CD14-positive monocyte (primary cell): ENCODE measurements around the gene KCTD19. TPM values are rescaled to one million over a fixed set of nuclear protein-coding genes. Genes with fewer than 3 reads are reported as not detected.

Experiments
- DNase-seq, 3 donors: peaks; one replicate each; pipeline ENCODE4 v3.0.0-alpha.2; 2011 to 2022
- H2AFZ ChIP-seq: 2 replicates; pipeline ENCODE4 v1.6.0; 2012; ENCODE audit warnings: mild to moderate bottlenecking, low read depth, low read length, inconsistent platforms; ENCODE audit not compliant: insufficient read depth, poor library complexity, severe bottlenecking
- H3K27ac ChIP-seq, 2 donors: 1 replicate in 1 of 2; 2 replicates in 1 of 2; pipeline ENCODE4 v1.5.1; 2012 to 2013; ENCODE audit warnings: low read length in 2 of 2, control low read depth in 1 of 2, inconsistent platforms in 1 of 2, low read depth in 1 of 2, mild to moderate bottlenecking in 1 of 2
- H3K27me3 ChIP-seq, 2 donors: one replicate each; pipeline versions ENCODE4 v1.6.0 to v1.6.1; 2011 to 2013; ENCODE audit warnings: low read length in 2 of 2; ENCODE audit not compliant: control insufficient read depth in 2 of 2, insufficient read depth in 2 of 2
- H3K36me3 ChIP-seq, 2 donors: replicated peaks in 1 of 2; 1 replicate in 1 of 2; 2 replicates in 1 of 2; pipeline versions ENCODE4 v1.5.1 to v1.6.1; 2012 to 2013; ENCODE audit warnings: low read length in 2 of 2, control low read depth in 1 of 2, inconsistent platforms in 1 of 2, mild to moderate bottlenecking in 1 of 2; ENCODE audit not compliant: insufficient read depth in 2 of 2, control insufficient read depth in 1 of 2
- H3K4me1 ChIP-seq, 2 donors: 1 replicate in 1 of 2; 2 replicates in 1 of 2; pipeline versions ENCODE4 v1.5.1 to v1.6.1; 2012 to 2013; ENCODE audit warnings: low read length in 2 of 2, control low read depth in 1 of 2, inconsistent platforms in 1 of 2, mild to moderate bottlenecking in 1 of 2, moderate library complexity in 1 of 2; ENCODE audit not compliant: insufficient read depth in 2 of 2, control insufficient read depth in 1 of 2
- H3K4me2 ChIP-seq: replicated peaks from 2 replicates; pipeline ENCODE3; 2012; ENCODE audit warnings: low read length, moderate library complexity, mild to moderate bottlenecking; ENCODE audit not compliant: poor library complexity, severe bottlenecking; ENCODE audit errors: extremely low read depth
- H3K4me3 ChIP-seq, 3 experiments: fragments of 200-600 bp in 1 of 3; sonication (generic) in 1 of 3; replicated peaks in 1 of 3; 1 replicate in 2 of 3; 2 replicates in 1 of 3; pipeline ENCODE4 v1.5.1; 2011 to 2013; ENCODE audit warnings: low read length in 3 of 3, mild to moderate bottlenecking in 3 of 3, control low read depth in 2 of 3, low read depth in 2 of 3, inconsistent platforms in 1 of 3, moderate library complexity in 1 of 3
- H3K79me2 ChIP-seq: 2 replicates; pipeline ENCODE4 v1.6.0; 2012; ENCODE audit warnings: mild to moderate bottlenecking, control low read depth, inconsistent platforms, low read length, moderate library complexity; ENCODE audit not compliant: insufficient read depth
- H3K9ac ChIP-seq: 2 replicates; pipeline ENCODE4 v1.6.0; 2017; ENCODE audit warnings: low read length, mild to moderate bottlenecking; ENCODE audit not compliant: insufficient read depth, poor library complexity, severe bottlenecking
- H3K9me3 ChIP-seq, 2 donors: replicated peaks in 1 of 2; 1 replicate in 1 of 2; 2 replicates in 1 of 2; pipeline versions ENCODE4 v1.5.1 to v1.6.1; 2012 to 2013; ENCODE audit warnings: low read length in 2 of 2, control low read depth in 1 of 2; ENCODE audit not compliant: control insufficient read depth in 1 of 2, insufficient read depth in 1 of 2
- H4K20me1 ChIP-seq: 2 replicates; pipeline ENCODE4 v1.6.0; 2012; ENCODE audit warnings: mild to moderate bottlenecking, low read length, control low read depth, moderate library complexity; ENCODE audit not compliant: insufficient read depth
- H3K27ac Mint-ChIP-seq, 7 donors: one replicate each; pipeline ENCODE4 v1.8.0; 2020; ENCODE audit warnings: mild to moderate bottlenecking in 7 of 7, mixed read lengths in 7 of 7, moderate library complexity in 6 of 7, inconsistent platforms in 2 of 7
- H3K27me3 Mint-ChIP-seq, 3 donors: one replicate each; pipeline ENCODE4 v1.8.0; 2021 to 2022; ENCODE audit warnings: low read depth in 3 of 3, mild to moderate bottlenecking in 3 of 3, mixed read lengths in 3 of 3, moderate library complexity in 3 of 3, inconsistent platforms in 1 of 3
- H3K36me3 Mint-ChIP-seq, 2 donors: one replicate each; pipeline ENCODE4 v1.8.0; 2020; ENCODE audit warnings: mixed read lengths in 2 of 2, inconsistent platforms in 1 of 2, mild to moderate bottlenecking in 1 of 2
- H3K4me1 Mint-ChIP-seq: one replicate; pipeline ENCODE4 v1.8.0; 2020; ENCODE audit warnings: mild to moderate bottlenecking, mixed read lengths
- H3K4me3 Mint-ChIP-seq, 2 donors: one replicate each; pipeline ENCODE4 v1.8.0; 2020; ENCODE audit warnings: mild to moderate bottlenecking in 2 of 2, mixed read lengths in 2 of 2, moderate library complexity in 1 of 2
- H3K9me3 Mint-ChIP-seq, 7 donors: one replicate each; pipeline ENCODE4 v1.8.0; 2020 to 2022; ENCODE audit warnings: mixed read lengths in 7 of 7, mild to moderate bottlenecking in 6 of 7, moderate library complexity in 6 of 7, inconsistent platforms in 2 of 7
- WGBS: methylation state at CpG from one replicate; pipeline ENCODE4 v1.1.5; 2013; ENCODE audit warnings: missing lambda C conversion rate; ENCODE audit not compliant: insufficient coverage; 5-methylcytosine and 5-hydroxymethylcytosine counted together
- intact Hi-C, 2 donors: fragments of 100-400 bp; cut with micrococcal nuclease; formaldehyde crosslinking; loops; one replicate each; pipeline versions ENCODE4 v1.15.0 to v1.15.1; 2023
- polyA plus RNA-seq, 3 donors: library from polyadenylated mRNA; depleted of rRNA in 1 of 3; unstranded in 2 of 3; stranded (reverse) in 1 of 3; fragments of 300-500 nt in 2 of 3; fragments of >200 nt in 1 of 3; fragmentation: Illumina TruSeq in 2 of 3; gene quantifications; 1 replicate in 2 of 3; 2 replicates in 1 of 3; pipeline ENCODE4 v1.2.3, GENCODE V29; 2012 to 2021
- TF ChIP-seq, protein P1 (sequence below): fragments of 200-600 bp; IDR thresholded peaks from one replicate; pipeline ENCODE4 v1.8.0; 2022; ENCODE audit warnings: antibody characterized with exemption, mild to moderate bottlenecking

Gene KCTD19
- polyA plus RNA-seq, 3 donors, result not detected

DNA sequence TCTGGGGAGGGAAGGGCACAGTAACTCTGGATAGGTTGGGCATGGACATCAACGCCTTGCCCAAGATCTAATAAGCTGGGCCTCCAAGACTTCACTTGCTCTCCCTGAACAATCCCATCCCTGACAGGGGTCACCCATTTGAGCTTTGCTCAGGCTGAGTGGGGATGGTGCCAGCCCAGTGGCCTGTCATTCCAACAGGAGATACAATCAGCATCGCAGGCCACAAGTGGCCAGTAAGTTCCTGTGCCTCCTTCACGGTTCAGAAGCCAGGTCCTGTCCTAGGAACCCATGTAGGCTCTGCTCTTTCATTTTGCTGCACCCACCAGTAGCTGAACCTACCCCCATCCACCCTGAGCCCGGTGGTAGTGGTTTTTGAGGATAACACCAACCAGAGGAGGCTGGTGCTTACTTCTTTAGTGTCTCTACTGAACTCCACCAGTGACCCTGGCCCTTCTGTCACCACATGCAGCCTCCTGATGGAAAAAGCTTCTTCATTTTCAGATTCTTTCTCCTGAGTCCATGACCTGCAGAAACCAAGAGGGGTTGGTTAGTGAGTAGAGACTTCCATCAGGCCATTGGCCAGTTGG lies 32.3 kb downstream of the KCTD19 start:
- no peaks in the 10 kb centered on the region for H3K4me1 ChIP-seq
- no peaks in the 10 kb centered on the region for H3K9me3 ChIP-seq
- no peak overlapping the region for H3K9ac ChIP-seq
- H3K4me2 ChIP-seq, result no peak overlapping the region
- intact Hi-C loops, result no loop called here
- no peak overlapping the region for H3K27ac ChIP-seq
- H3K36me3 ChIP-seq, result no peaks in the 10 kb centered on the region
- H3K27ac Mint-ChIP-seq, result no peak overlapping the region
- DNase-seq, result no peak
- no peaks in the 10 kb centered on the region for H3K79me2 ChIP-seq
- H3K4me3 Mint-ChIP-seq, result no peak overlapping the region
- H2AFZ ChIP-seq, result no peak overlapping the region
- H3K4me1 Mint-ChIP-seq, result no peaks in the 10 kb centered on the region
- no peak overlapping the region for H3K4me3 ChIP-seq
- no peaks in the 10 kb centered on the region for H3K9me3 Mint-ChIP-seq
- H3K27me3 ChIP-seq, result no peaks in the 10 kb centered on the region
- no peaks in the 10 kb centered on the region for H3K36me3 Mint-ChIP-seq
- 90% methylated on average over 2 of the region's 4 CpGs for WGBS
- H4K20me1 ChIP-seq, result no peaks in the 10 kb centered on the region
- peaks cover 5 to 6% (median 6%) of the 10 kb centered on the region in 3 donors for H3K27me3 Mint-ChIP-seq
- TF ChIP-seq, protein P1, sequence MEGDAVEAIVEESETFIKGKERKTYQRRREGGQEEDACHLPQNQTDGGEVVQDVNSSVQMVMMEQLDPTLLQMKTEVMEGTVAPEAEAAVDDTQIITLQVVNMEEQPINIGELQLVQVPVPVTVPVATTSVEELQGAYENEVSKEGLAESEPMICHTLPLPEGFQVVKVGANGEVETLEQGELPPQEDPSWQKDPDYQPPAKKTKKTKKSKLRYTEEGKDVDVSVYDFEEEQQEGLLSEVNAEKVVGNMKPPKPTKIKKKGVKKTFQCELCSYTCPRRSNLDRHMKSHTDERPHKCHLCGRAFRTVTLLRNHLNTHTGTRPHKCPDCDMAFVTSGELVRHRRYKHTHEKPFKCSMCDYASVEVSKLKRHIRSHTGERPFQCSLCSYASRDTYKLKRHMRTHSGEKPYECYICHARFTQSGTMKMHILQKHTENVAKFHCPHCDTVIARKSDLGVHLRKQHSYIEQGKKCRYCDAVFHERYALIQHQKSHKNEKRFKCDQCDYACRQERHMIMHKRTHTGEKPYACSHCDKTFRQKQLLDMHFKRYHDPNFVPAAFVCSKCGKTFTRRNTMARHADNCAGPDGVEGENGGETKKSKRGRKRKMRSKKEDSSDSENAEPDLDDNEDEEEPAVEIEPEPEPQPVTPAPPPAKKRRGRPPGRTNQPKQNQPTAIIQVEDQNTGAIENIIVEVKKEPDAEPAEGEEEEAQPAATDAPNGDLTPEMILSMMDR, result no peak

DNA sequence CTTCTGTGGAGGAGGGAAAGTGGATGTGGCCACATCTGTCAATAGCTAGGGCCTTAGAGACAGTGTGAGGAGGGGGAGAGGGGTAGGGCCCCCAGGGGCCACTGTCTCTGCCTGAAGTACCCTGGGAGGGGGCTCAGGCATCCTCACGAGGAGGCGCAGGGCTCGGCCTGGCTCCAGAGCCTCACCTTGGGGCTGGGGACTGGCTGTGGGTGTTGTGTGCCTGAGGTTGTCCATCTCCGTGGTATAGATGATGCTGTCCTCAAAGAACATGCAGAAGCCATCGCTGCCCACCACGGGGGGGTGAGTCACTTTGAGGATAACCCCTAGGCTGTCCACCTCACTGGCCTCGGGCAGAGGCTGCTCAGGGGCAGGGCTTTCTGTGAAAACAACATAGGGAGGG lies 35.1 kb downstream of the KCTD19 start:
- no peaks in the 10 kb centered on the region for H3K9me3 Mint-ChIP-seq
- no peaks in the 10 kb centered on the region for H4K20me1 ChIP-seq
- intact Hi-C loops, result no loop called here
- H3K79me2 ChIP-seq, result no peaks in the 10 kb centered on the region
- H3K9me3 ChIP-seq, result no peaks in the 10 kb centered on the region
- no peaks in the 10 kb centered on the region for H3K27me3 ChIP-seq
- TF ChIP-seq, protein P1, result no peak
- peaks cover 3 to 6% (median 4%) of the 10 kb centered on the region in 3 donors for H3K27me3 Mint-ChIP-seq
- no peak overlapping the region for H3K4me3 Mint-ChIP-seq
- H3K9ac ChIP-seq, result no peak overlapping the region
- no peak overlapping the region for H3K4me3 ChIP-seq
- no peak overlapping the region for H2AFZ ChIP-seq
- H3K36me3 Mint-ChIP-seq, result no peaks in the 10 kb centered on the region
- H3K27ac Mint-ChIP-seq, result no peak overlapping the region
- H3K36me3 ChIP-seq, result no peaks in the 10 kb centered on the region
- no peaks in the 10 kb centered on the region for H3K4me1 Mint-ChIP-seq
- H3K27ac ChIP-seq, result no peak overlapping the region
- H3K4me2 ChIP-seq, result no peak overlapping the region
- DNase-seq, result no peak
- 92% methylated on average over 6 of the region's 7 CpGs for WGBS
- no peaks in the 10 kb centered on the region for H3K4me1 ChIP-seq
